ENCODE measurements around the gene ASTL. TPM values are rescaled to one million over a fixed set of nuclear protein-coding genes. Genes with fewer than 3 reads are reported as not detected.

The ASTL gene
- total RNA-seq, 1 experiment from 2014 or later: 0.34 TPM

DNA sequence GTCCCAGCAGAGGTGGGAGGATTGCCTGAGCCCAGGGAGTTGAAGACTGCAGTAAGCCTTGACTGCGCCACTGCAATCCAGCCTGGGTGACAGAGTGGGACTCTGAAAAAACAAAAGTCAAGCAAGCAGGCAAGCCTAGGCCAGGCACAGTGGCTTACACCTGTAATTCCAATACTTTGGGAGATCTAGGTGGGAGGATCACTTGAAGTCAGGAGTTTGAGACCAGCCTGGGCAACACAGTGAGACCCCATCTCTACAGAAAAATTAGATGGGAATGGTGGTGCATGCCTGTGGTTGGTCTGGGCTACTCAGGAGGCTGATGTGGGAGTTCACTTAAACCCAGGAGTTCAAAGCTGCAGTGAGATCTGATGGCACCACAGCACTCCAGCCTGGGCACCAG lies 41.7 kb upstream of the ASTL start:
- H3K79me2 ChIP-seq (ENCODE audit: insufficient read depth, low read length): no peaks in the 10 kb centered on the region
- POLR2A ChIA-PET: no interaction called here
- no peak overlapping the region for H3K4me2 ChIP-seq (ENCODE audit: low read length)
- RAD21 ChIA-PET (ENCODE audit: low non-redundant PET in 1 of 2, low total read pairs in 2 of 2, uncharacterized antibody in 2 of 2, unreplicated experiment in 2 of 2): no interaction called here
- no peak for TF ChIP-seq SP1 (IDR thresholded peaks at IDR 0.05; ENCODE audit: low read depth)
- no peak for TF ChIP-seq POLR2AphosphoS5 (IDR thresholded peaks at IDR 0.05; ENCODE audit: low read depth, low read length)
- no peak for TF ChIP-seq EZH2 (IDR thresholded peaks at IDR 0.05)
- TF ChIP-seq, protein P1, sequence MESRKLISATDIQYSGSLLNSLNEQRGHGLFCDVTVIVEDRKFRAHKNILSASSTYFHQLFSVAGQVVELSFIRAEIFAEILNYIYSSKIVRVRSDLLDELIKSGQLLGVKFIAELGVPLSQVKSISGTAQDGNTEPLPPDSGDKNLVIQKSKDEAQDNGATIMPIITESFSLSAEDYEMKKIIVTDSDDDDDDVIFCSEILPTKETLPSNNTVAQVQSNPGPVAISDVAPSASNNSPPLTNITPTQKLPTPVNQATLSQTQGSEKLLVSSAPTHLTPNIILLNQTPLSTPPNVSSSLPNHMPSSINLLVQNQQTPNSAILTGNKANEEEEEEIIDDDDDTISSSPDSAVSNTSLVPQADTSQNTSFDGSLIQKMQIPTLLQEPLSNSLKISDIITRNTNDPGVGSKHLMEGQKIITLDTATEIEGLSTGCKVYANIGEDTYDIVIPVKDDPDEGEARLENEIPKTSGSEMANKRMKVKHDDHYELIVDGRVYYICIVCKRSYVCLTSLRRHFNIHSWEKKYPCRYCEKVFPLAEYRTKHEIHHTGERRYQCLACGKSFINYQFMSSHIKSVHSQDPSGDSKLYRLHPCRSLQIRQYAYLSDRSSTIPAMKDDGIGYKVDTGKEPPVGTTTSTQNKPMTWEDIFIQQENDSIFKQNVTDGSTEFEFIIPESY (IDR thresholded peaks at IDR 0.05; ENCODE audit: extremely low read depth, insufficient replicate concordance, low read length): no peak
- TF ChIP-seq RAD21 (IDR thresholded peaks at IDR 0.05; ENCODE audit: low read depth): no peak
- no peak for TF ChIP-seq TCF7L2 (IDR thresholded peaks at IDR 0.05; ENCODE audit: borderline replicate concordance, extremely low read depth, insufficient read depth, insufficient read length)
- TF ChIP-seq YY1 (IDR thresholded peaks at IDR 0.05; ENCODE audit: extremely low read depth, insufficient replicate concordance, low read depth, low read length): no peak
- TF ChIP-seq, protein P2, sequence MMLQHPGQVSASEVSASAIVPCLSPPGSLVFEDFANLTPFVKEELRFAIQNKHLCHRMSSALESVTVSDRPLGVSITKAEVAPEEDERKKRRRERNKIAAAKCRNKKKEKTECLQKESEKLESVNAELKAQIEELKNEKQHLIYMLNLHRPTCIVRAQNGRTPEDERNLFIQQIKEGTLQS (IDR thresholded peaks at IDR 0.05): no peak
- no peak for TF ChIP-seq POLR2A (IDR thresholded peaks at IDR 0.05; ENCODE audit: borderline replicate concordance, extremely low read depth, insufficient read depth, insufficient read length)
- no peak for TF ChIP-seq SRF (IDR thresholded peaks at IDR 0.05; ENCODE audit: low read depth)
- no peak for TF ChIP-seq EZH2phosphoT487 (IDR thresholded peaks at IDR 0.05; ENCODE audit: borderline replicate concordance)
- TF ChIP-seq SIN3A (IDR thresholded peaks at IDR 0.05; ENCODE audit: low read depth): no peak
- CTCF ChIA-PET: no interaction called here
- intact Hi-C loops (cut with micrococcal nuclease): no loop called here
- no peak overlapping the region for H3K27ac ChIP-seq (ENCODE audit: low read depth, low read length)
- DNase-seq (ENCODE audit: low read depth, low spot score): no peak
- H3K27me3 ChIP-seq (ENCODE audit: insufficient read depth, low read length): no peaks in the 10 kb centered on the region
- no peak overlapping the region for H3K9ac ChIP-seq (ENCODE audit: low read length)
- no peak overlapping the region for H2AFZ ChIP-seq (ENCODE audit: low read depth, low read length, poor library complexity, severe bottlenecking)
- no peak for ATAC-seq
- H3K4me3 ChIP-seq (replicated peaks in 1 of 2; ENCODE audit: low read depth in 1 of 2, low read length in 2 of 2): no peak overlapping the region
- peaks cover 2 to 9% of the 10 kb centered on the region in 2 experiments; a peak in 3 of 4 replicates for H3K36me3 ChIP-seq (ENCODE audit: control insufficient read depth in 1 of 2, insufficient read depth in 2 of 2, low read length in 2 of 2)
- H3K9me3 ChIP-seq (ENCODE audit: control insufficient read depth in 1 of 2, insufficient read depth in 1 of 2, low read depth in 1 of 2, low read length in 2 of 2): no peaks in the 10 kb centered on the region
- H4K20me1 ChIP-seq (ENCODE audit: insufficient read depth): no peaks in the 10 kb centered on the region
- BruUV-seq (replicated peaks): no TSS peak
- no peaks in the 10 kb centered on the region for H3K9me2 ChIP-seq (ENCODE audit: insufficient read depth)
- no peaks in the 10 kb centered on the region for H3K4me1 ChIP-seq (ENCODE audit: control insufficient read depth in 1 of 2, insufficient read depth in 2 of 2, low read length in 2 of 2)
